ENCODE data around the gene SLC13A5. TPM values are rescaled to one million over a fixed set of nuclear protein-coding genes. Genes with fewer than 3 reads are reported as not detected.

The SLC13A5 gene
- polyA plus RNA-seq, 1 of the 3 experiments (the other 2 are of a cell fraction), result not detected

- H3K79me2 ChIP-seq (ENCODE audit: insufficient read depth), result no peaks in the 10 kb centered on the region
- H3K9ac ChIP-seq, result no peak overlapping the region
- POLR2A ChIA-PET, result no interaction called here
- no peak overlapping the region for H3K27ac ChIP-seq (ENCODE audit: low read depth in 2 of 2, low read length in 1 of 2)
- no peak for DNase-seq
- H3K9me3 ChIP-seq, result 0 out of 2 replicates have a peak, but pooled peaks cover 4% of the 10 kb centered on the region
- no peak overlapping the region for H2AFZ ChIP-seq (ENCODE audit: low read depth)
- 43% methylated on average over 2 of the region's 2 CpGs for WGBS (ENCODE audit: low lambda C conversion rate)
- no peaks in the 10 kb centered on the region for H3K36me3 ChIP-seq (replicated peaks in 1 of 2; ENCODE audit: control insufficient read depth in 1 of 2, insufficient read depth in 2 of 2, low read length in 1 of 2)
- no peak overlapping the region for H3K4me3 ChIP-seq (ENCODE audit: low read depth in 2 of 2, low read length in 1 of 2)
- H3K9me2 ChIP-seq, result no peaks in the 10 kb centered on the region
- CTCF ChIA-PET, result interaction anchor here (1.6 kb wide), 1 partner anchor 11 kb away, joined by 3 read pairs; no protein-coding TSS in a partner anchor
- no peaks in the 10 kb centered on the region for H4K20me1 ChIP-seq (ENCODE audit: insufficient read depth)
- no peak overlapping the region for H3K4me2 ChIP-seq
- H3K4me1 ChIP-seq (ENCODE audit: control insufficient read depth in 1 of 2, insufficient read depth in 2 of 2, low read depth in 1 of 2, low read length in 1 of 2), result no peaks in the 10 kb centered on the region
- H3F3A ChIP-seq (replicated peaks; ENCODE audit: insufficient read depth), result no peaks in the 10 kb centered on the region
- TF ChIP-seq MAX (IDR thresholded peaks at IDR 0.05; ENCODE audit: low read depth), result no peak
- TF ChIP-seq, protein P1, sequence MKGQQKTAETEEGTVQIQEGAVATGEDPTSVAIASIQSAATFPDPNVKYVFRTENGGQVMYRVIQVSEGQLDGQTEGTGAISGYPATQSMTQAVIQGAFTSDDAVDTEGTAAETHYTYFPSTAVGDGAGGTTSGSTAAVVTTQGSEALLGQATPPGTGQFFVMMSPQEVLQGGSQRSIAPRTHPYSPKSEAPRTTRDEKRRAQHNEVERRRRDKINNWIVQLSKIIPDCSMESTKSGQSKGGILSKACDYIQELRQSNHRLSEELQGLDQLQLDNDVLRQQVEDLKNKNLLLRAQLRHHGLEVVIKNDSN (IDR thresholded peaks at IDR 0.05; ENCODE audit: borderline replicate concordance, low read depth), result no peak
- no peak for TF ChIP-seq CTCF (IDR thresholded peaks at IDR 0.05)
- TF ChIP-seq SIN3A (IDR thresholded peaks at IDR 0.05; ENCODE audit: borderline replicate concordance, low read depth, low read length), result no peak
- TF ChIP-seq EZH2phosphoT487 (IDR thresholded peaks at IDR 0.05; ENCODE audit: borderline replicate concordance, low read depth), result no peak
- TF ChIP-seq ZBTB33 (IDR thresholded peaks at IDR 0.05; ENCODE audit: borderline replicate concordance, low read depth), result no peak
- no peak for TF ChIP-seq CHD2 (IDR thresholded peaks at IDR 0.05; ENCODE audit: low read length, partially characterized antibody)
- TF ChIP-seq NFIC (IDR thresholded peaks at IDR 0.05; ENCODE audit: borderline replicate concordance), result no peak
- no peak for TF ChIP-seq MEF2A (IDR thresholded peaks at IDR 0.05; ENCODE audit: borderline replicate concordance, low read depth)
- TF ChIP-seq FOXJ3 (CRISPR knock-in tag; IDR thresholded peaks at IDR 0.05), result no peak
- no peak for TF ChIP-seq GABPA (IDR thresholded peaks at IDR 0.05; ENCODE audit: low read depth)
- TF ChIP-seq RXRA (IDR thresholded peaks at IDR 0.05; ENCODE audit: borderline replicate concordance, low read depth), result no peak
- TF ChIP-seq NRF1 (IDR thresholded peaks at IDR 0.05; ENCODE audit: low read depth, low read length), result no peak
- TF ChIP-seq FOXM1 (IDR thresholded peaks at IDR 0.05; ENCODE audit: low read depth), result no peak
- peaks cover 64% of the 10 kb centered on the region for H3K27me3 ChIP-seq (ENCODE audit: insufficient read depth)
Observed at GRCh38 chr17:6716736-6717135, 3.6 kb upstream of the SLC13A5 start.

Data from SK-N-SH (cell line).